GM21717 (cell line): ENCODE results near the gene PPP4R1.

Experiments
- ATAC-seq: cut with Tn5 transposase; IDR thresholded peaks from one replicate; pipeline ENCODE4 v1.9.1; 2021; ENCODE audit warnings: mild to moderate bottlenecking, moderate library complexity; ENCODE audit not compliant: unreplicated experiment

The PPP4R1 gene

GRCh38 chr18:9517869-9518268 lies 96.5 kb downstream of the PPP4R1 start:
- no peak for ATAC-seq

GRCh38 chr18:9516437-9517064 lies 97.8 kb downstream of the PPP4R1 start:
- no peak for ATAC-seq

GRCh38 chr18:9513971-9514512 lies 100.3 kb downstream of the PPP4R1 start:
- no peak for ATAC-seq

GRCh38 chr18:9508446-9509025 lies 105.8 kb downstream of the PPP4R1 start:
- ATAC-seq, result no peak

- no peak for ATAC-seq
These were observed 106.7 kb downstream of the PPP4R1 start for GRCh38 chr18:9507565-9508088.

- ATAC-seq, result no peak
These were observed 108.1 kb downstream of the PPP4R1 start for GRCh38 chr18:9506046-9506792.
